K562 (cell line): ENCODE results near the gene HBB. TPM values are rescaled to one million over a fixed set of nuclear protein-coding genes. Genes with fewer than 3 reads are reported as not detected.

ENCODE experiments used
- ATAC-seq: fragments of 200-7000 bp; cut with Tn5 transposase; 3 replicates; pipeline ENCODE4 v1.9.1; 2020; ENCODE audit warnings: moderate library complexity
- BruUV-seq: library from RNA; stranded (reverse); fragments of 400-500 nt; replicated peaks from 2 replicates; lab custom pipeline; 2021; lab: Mats Ljungman, UMichigan
- CTCF ChIA-PET: fragments of 300-600 bp; formaldehyde crosslinking; extraction: SDS; loops from one replicate; lab custom pipeline; 2021; ENCODE audit warnings: low intra/inter-chr PET ratio; lab: Yijun Ruan, JAX
- POLR2A ChIA-PET: fragments of 300-600, 350-650 bp; sonication (Branson Sonifier 250); formaldehyde crosslinking; extraction: SDS; loops from one replicate; lab custom pipeline; 2021; ENCODE audit warnings: antibody characterized with exemption, inconsistent platforms; lab: Yijun Ruan, JAX
- DNase-seq, 4 experiments: peaks; one replicate each; pipeline versions ENCODE4 v3.0.0 to v3.0.0-alpha.2; 2011 to 2018; ENCODE audit warnings: low spot score in 3 of 4, mixed read lengths in 3 of 4; ENCODE audit errors: extremely low read depth in 1 of 4
- FAIRE-seq: peaks from 2 replicates; lab custom pipeline; 2011; peaks lifted over from hg19 to GRCh38; lab: Jason Lieb, UNC
- H2AFZ ChIP-seq: 2 replicates; pipeline ENCODE4 v1.6.0; 2011; ENCODE audit warnings: low read depth, low read length, control low read depth, inconsistent platforms
- H3K27ac ChIP-seq: fragments of 200-600 bp; 3 replicates; pipeline ENCODE4 v1.8.0; 2011; ENCODE audit warnings: low read depth, mild to moderate bottlenecking, control low read depth, inconsistent platforms, low read length, moderate library complexity, mixed read lengths; ENCODE audit errors: extremely low read depth
- H3K27me3 ChIP-seq, 2 experiments: fragments of 300-600 bp in 1 of 2; 2 replicates in 1 of 2; 3 replicates in 1 of 2; pipeline versions ENCODE4 v1.6.0 to v1.8.0; 2011; ENCODE audit warnings: inconsistent platforms in 2 of 2, low read length in 2 of 2, mild to moderate bottlenecking in 1 of 2, mixed read lengths in 1 of 2, moderate library complexity in 1 of 2; ENCODE audit not compliant: control insufficient read depth in 2 of 2, insufficient read depth in 2 of 2
- H3K36me3 ChIP-seq: fragments of 300-600 bp; 3 replicates; pipeline ENCODE4 v1.8.0; 2011; ENCODE audit warnings: mild to moderate bottlenecking, low read length, inconsistent platforms; ENCODE audit not compliant: control insufficient read depth, insufficient read depth
- H3K4me1 ChIP-seq, 2 experiments: fragments of 200-600 bp in 1 of 2; replicated peaks in 1 of 2; 2 replicates in 1 of 2; 3 replicates in 1 of 2; pipeline versions ENCODE4 v1.5.1 to v1.8.0; 2011; ENCODE audit warnings: inconsistent platforms in 2 of 2, low read length in 2 of 2, mild to moderate bottlenecking in 1 of 2, mixed read lengths in 1 of 2, moderate library complexity in 1 of 2; ENCODE audit not compliant: control insufficient read depth in 2 of 2, insufficient read depth in 2 of 2
- H3K4me2 ChIP-seq: 2 replicates; pipeline ENCODE4 v1.6.1; 2011; ENCODE audit warnings: low read length, control low read depth, inconsistent platforms, mixed read lengths; ENCODE audit not compliant: insufficient read depth
- H3K4me3 ChIP-seq: fragments of 200-600 bp; sonication (generic), shearing (Covaris generic); 2 replicates; pipeline ENCODE4 v1.5.1; 2016; ENCODE audit warnings: control low read depth, inconsistent platforms
- H3K79me2 ChIP-seq: fragments of 200-600 bp; 3 replicates; pipeline ENCODE4 v1.8.0; 2011; ENCODE audit warnings: low read length, inconsistent platforms; ENCODE audit not compliant: control insufficient read depth, insufficient read depth
- H3K9ac ChIP-seq, 2 experiments: 2 replicates each; pipeline versions ENCODE4 v1.6.0 to v1.6.1; 2011; ENCODE audit warnings: low read depth in 2 of 2, low read length in 2 of 2, control low read depth in 1 of 2, inconsistent platforms in 1 of 2, mild to moderate bottlenecking in 1 of 2, mixed read lengths in 1 of 2; ENCODE audit not compliant: insufficient read depth in 1 of 2
- H3K9me1 ChIP-seq: one replicate; pipeline ENCODE4 v1.6.0; 2011; ENCODE audit warnings: inconsistent platforms, mild to moderate bottlenecking, low read length, moderate library complexity; ENCODE audit not compliant: control insufficient read depth, insufficient read depth
- H3K9me3 ChIP-seq: replicated peaks from 2 replicates; pipeline ENCODE4 v1.5.1; 2011; ENCODE audit warnings: low read depth, low read length, inconsistent platforms; ENCODE audit not compliant: control insufficient read depth, insufficient read depth
- H4K20me1 ChIP-seq: replicated peaks from 2 replicates; pipeline ENCODE4 v1.6.1; 2011; ENCODE audit warnings: low read length, inconsistent platforms, mixed read lengths; ENCODE audit not compliant: control insufficient read depth, insufficient read depth
- ZFP1 ChIP-seq: fragments of 450-650 bp; formaldehyde crosslinking; IDR thresholded peaks from 2 replicates; pipeline ENCODE4 v1.4.0; 2020; ENCODE audit warnings: mild to moderate bottlenecking, mixed read lengths
- ZNF311 ChIP-seq: fragments of 250-450 bp; sonication (Bioruptor Pico); IDR thresholded peaks from 2 replicates; pipeline ENCODE4 v1.4.0; 2020; ENCODE audit warnings: mild to moderate bottlenecking, moderate library complexity
- ZNF551 ChIP-seq: fragments of 250-450 bp; sonication (Bioruptor Pico); IDR thresholded peaks from 2 replicates; pipeline ENCODE4 v1.5.0; 2021; ENCODE audit warnings: mild to moderate bottlenecking, moderate library complexity
- WGBS: fragments of 100-300 bp; shearing (Covaris generic); methylation state at CpG from one replicate; pipeline ENCODE4 v1.1.6; 2016; ENCODE audit warnings: low coverage, mixed read lengths; ENCODE audit not compliant: insufficient coverage; ENCODE audit errors: missing lambda C conversion rate; 5-methylcytosine and 5-hydroxymethylcytosine counted together
- in situ Hi-C: fragments of 300-500 bp; cut with MboI; formaldehyde crosslinking; loops from 4 replicates; pipeline ENCODE4 v1.15.0; 2018; ENCODE audit warnings: inconsistent platforms, mixed read lengths
- intact Hi-C: fragments of 100-400 bp; cut with micrococcal nuclease; formaldehyde crosslinking; loops from 2 replicates; pipeline ENCODE4 v1.14.2; 2022
- polyA plus RNA-seq, 8 experiments: library from polyadenylated mRNA; depleted of rRNA in 4 of 8; stranded (reverse) in 5 of 8; unstranded in 3 of 8; fragments of >200 nt; fragmentation: Nextera tagmentation in 2 of 8; fragmentation: Illumina TruSeq in 1 of 8; extraction: Ambion mirVana in 2 of 8; extraction: Trizol in 1 of 8; gene quantifications; 2 replicates each; pipeline versions ENCODE4 v1.2.1 to v1.2.3, GENCODE V29; 2011 to 2014; ENCODE audit warnings: inconsistent platforms in 1 of 8, missing spikeins in 1 of 8
- total RNA-seq, 7 experiments: library from RNA; depleted of rRNA in 6 of 7; stranded (reverse); fragments of >200 nt in 6 of 7; fragmentation: Illumina TruSeq in 2 of 7; extraction: Trizol in 2 of 7; gene quantifications; 2 replicates each; pipeline versions ENCODE4 v1.2.1 to v1.2.3, GENCODE V29; 2011 to 2021; ENCODE audit warnings: low replicate concordance in 1 of 7
- TF ChIP-seq, protein P1 (sequence below): fragments of 450-650 bp; IDR thresholded peaks from 2 replicates; pipeline ENCODE4 v1.6.1; 2016; ENCODE audit warnings: missing biosample characterization, missing genetic modification characterization
- TF ChIP-seq, protein P2 (sequence below): sonication (generic); formaldehyde crosslinking; IDR thresholded peaks from 2 replicates; pipeline ENCODE4 v1.9.0; 2022; ENCODE audit warnings: mild to moderate bottlenecking, missing genetic modification reagents
- TF ChIP-seq, protein P3 (sequence below): fragments of 450-650 bp; formaldehyde crosslinking; conservative IDR thresholded peaks from 2 replicates; pipeline ENCODE4 v1.4.0; 2022; ENCODE audit warnings: mild to moderate bottlenecking, missing genetic modification characterization

Gene HBB
- total and polyA plus RNA-seq, 9 of the 15 experiments (the other 6 are each of a cell fraction or from before 2014, with no cell fraction given): 0.33 to 3.4 (median 1.2) TPM; not detected in 2

GRCh38 chr11:5243816-5244180 is 16.9 kb upstream of the HBB start (continued):
- TF ChIP-seq, protein P1, sequence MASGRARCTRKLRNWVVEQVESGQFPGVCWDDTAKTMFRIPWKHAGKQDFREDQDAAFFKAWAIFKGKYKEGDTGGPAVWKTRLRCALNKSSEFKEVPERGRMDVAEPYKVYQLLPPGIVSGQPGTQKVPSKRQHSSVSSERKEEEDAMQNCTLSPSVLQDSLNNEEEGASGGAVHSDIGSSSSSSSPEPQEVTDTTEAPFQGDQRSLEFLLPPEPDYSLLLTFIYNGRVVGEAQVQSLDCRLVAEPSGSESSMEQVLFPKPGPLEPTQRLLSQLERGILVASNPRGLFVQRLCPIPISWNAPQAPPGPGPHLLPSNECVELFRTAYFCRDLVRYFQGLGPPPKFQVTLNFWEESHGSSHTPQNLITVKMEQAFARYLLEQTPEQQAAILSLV (tag): no peak
- TF ChIP-seq ZFP1 (CRISPR knock-in tag) (peak; percentile 25; the same call in 1 of the 2 replicates), ZNF551 (CRISPR knock-in tag) (peak; percentile 75; the same call in 1 of the 2 replicates)
- TF ChIP-seq, protein P2, sequence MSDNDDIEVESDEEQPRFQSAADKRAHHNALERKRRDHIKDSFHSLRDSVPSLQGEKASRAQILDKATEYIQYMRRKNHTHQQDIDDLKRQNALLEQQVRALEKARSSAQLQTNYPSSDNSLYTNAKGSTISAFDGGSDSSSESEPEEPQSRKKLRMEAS (CRISPR knock-in tag): no peak

GRCh38 chr11:5242933-5243815 is 16.3 kb upstream of the HBB start:
- H3K4me3 ChIP-seq: peak overlapping the region; percentile 26
- peaks cover 8 to 36% of the 10 kb centered on the region in 2 experiments for H3K4me1 ChIP-seq
- peaks cover 85% of the 10 kb centered on the region for H3K79me2 ChIP-seq
- no peaks in the 10 kb centered on the region for H3K9me3 ChIP-seq
- WGBS: 5% methylated on average over 7 of the region's 7 CpGs
- BruUV-seq: no TSS peak
- ChIA-PET POLR2A (interaction anchor here (0.7 to 1.6 kb wide), 7 partner anchors 10 to 224 kb away, joined by 3 to 10 read pairs (median 3); partner anchors contain the start of gene HBD), CTCF (interaction anchor here (1.0 kb wide), 1 partner anchor 48 kb away, joined by 3 read pairs; no protein-coding TSS in a partner anchor)
- DNase-seq: peak in 2 of 4 experiments; percentile 59 to 88
- peak overlapping the region; percentile 48; the same call in 1 of the 2 replicates for H2AFZ ChIP-seq
- H3K9me1 ChIP-seq: no peaks in the 10 kb centered on the region
- intact Hi-C loops (loop anchor here (2.0 kb wide), 3 partner anchors 36 to 118 kb away; no protein-coding TSS in a partner anchor), in situ Hi-C loops (loop anchor here (5.0 kb wide), 1 partner anchor 44 kb away; no protein-coding TSS in a partner anchor)
- peaks cover 40% of the 10 kb centered on the region for H3K36me3 ChIP-seq
- peak; percentile 61 for ATAC-seq
- H4K20me1 ChIP-seq: 0 out of 2 replicates have a peak, but pooled peaks cover 5% of the 10 kb centered on the region
- FAIRE-seq: peak; percentile 77
- peak overlapping the region; percentile 70 to 80; a peak in 3 of 4 replicates for H3K9ac ChIP-seq
- H3K27ac ChIP-seq: peak overlapping the region; percentile 80
- H3K4me2 ChIP-seq: peak overlapping the region; percentile 88
- no peaks in the 10 kb centered on the region for H3K27me3 ChIP-seq
- TF ChIP-seq, protein P3, sequence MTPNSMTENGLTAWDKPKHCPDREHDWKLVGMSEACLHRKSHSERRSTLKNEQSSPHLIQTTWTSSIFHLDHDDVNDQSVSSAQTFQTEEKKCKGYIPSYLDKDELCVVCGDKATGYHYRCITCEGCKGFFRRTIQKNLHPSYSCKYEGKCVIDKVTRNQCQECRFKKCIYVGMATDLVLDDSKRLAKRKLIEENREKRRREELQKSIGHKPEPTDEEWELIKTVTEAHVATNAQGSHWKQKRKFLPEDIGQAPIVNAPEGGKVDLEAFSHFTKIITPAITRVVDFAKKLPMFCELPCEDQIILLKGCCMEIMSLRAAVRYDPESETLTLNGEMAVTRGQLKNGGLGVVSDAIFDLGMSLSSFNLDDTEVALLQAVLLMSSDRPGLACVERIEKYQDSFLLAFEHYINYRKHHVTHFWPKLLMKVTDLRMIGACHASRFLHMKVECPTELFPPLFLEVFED (CRISPR knock-in tag): no peak
- no peak for TF ChIP-seq ZNF311 (CRISPR knock-in tag)
